ENCODE data around the gene LRP3. TPM values are rescaled to one million over a fixed set of nuclear protein-coding genes. Genes with fewer than 3 reads are reported as not detected.

LRP3 gene
- total and polyA plus RNA-seq, 2 of the 13 experiments (the other 11 are each of a cell fraction or from before 2014, with no cell fraction given) = 17.6 to 51.6 TPM

GRCh38 chr19:33247441-33247819, 53.3 kb downstream of the LRP3 start (continued):
- TF ChIP-seq ASH2L (IDR thresholded peaks at IDR 0.05; ENCODE audit: insufficient read length, low read depth, low read length) = no peak
- TF ChIP-seq ARNT (IDR thresholded peaks at IDR 0.05) = no peak
- no peak for TF ChIP-seq FIP1L1 (IDR thresholded peaks at IDR 0.05; ENCODE audit: borderline replicate concordance, insufficient read depth, low read depth, low read length)
- no peak for TF ChIP-seq ZNF235 (CRISPR knock-in tag; IDR thresholded peaks at IDR 0.05; ENCODE audit: borderline replicate concordance)
- no peak for TF ChIP-seq GPN1 (CRISPR knock-in tag; IDR thresholded peaks at IDR 0.05; ENCODE audit: borderline replicate concordance)
- TF ChIP-seq ETV6 (CRISPR knock-in tag; conservative IDR thresholded peaks at IDR 0.05) = no peak
- TF ChIP-seq RERE (CRISPR knock-in tag; IDR thresholded peaks at IDR 0.05; ENCODE audit: low read depth) = no peak
- no peak for TF ChIP-seq ZNF772 (CRISPR knock-in tag; IDR thresholded peaks at IDR 0.05)
- no peak for TF ChIP-seq E2F2 (CRISPR knock-in tag; IDR thresholded peaks at IDR 0.05; ENCODE audit: borderline replicate concordance)
- TF ChIP-seq REL (CRISPR knock-in tag; conservative IDR thresholded peaks at IDR 0.05) = no peak
- peak; percentile 48 for TF ChIP-seq SKI (IDR thresholded peaks at IDR 0.05; ENCODE audit: partially characterized antibody)
- TF ChIP-seq JUN (CRISPR knock-in tag; IDR thresholded peaks at IDR 0.05) = no peak
- no peak for TF ChIP-seq SRF (IDR thresholded peaks at IDR 0.05; ENCODE audit: low read depth, low read length)
- TF ChIP-seq ZNF333 (CRISPR knock-in tag; IDR thresholded peaks at IDR 0.05; ENCODE audit: borderline replicate concordance) = no peak
- no peak for TF ChIP-seq ZNF660 (CRISPR knock-in tag; IDR thresholded peaks at IDR 0.05; ENCODE audit: borderline replicate concordance, low read depth)
- no peak for TF ChIP-seq MAFG (CRISPR knock-in tag; IDR thresholded peaks at IDR 0.05)
- no peak for TF ChIP-seq ARID2 (CRISPR knock-in tag; IDR thresholded peaks at IDR 0.05; ENCODE audit: borderline replicate concordance)
- peak; percentile 44; the same call in 1 of the 2 replicates for TF ChIP-seq CREM (IDR thresholded peaks at IDR 0.05)
- TF ChIP-seq CREM (CRISPR knock-in tag; IDR thresholded peaks at IDR 0.05) = no peak
- TF ChIP-seq ZFP62 (CRISPR knock-in tag; IDR thresholded peaks at IDR 0.05) = no peak
- TF ChIP-seq ZNF12 (CRISPR knock-in tag; IDR thresholded peaks at IDR 0.05) = no peak
- no peak for TF ChIP-seq ZNF704 (CRISPR knock-in tag; IDR thresholded peaks at IDR 0.05; ENCODE audit: borderline replicate concordance)
